ENCODE measurements around the gene GJD4. TPM values are rescaled to one million over a fixed set of nuclear protein-coding genes. Genes with fewer than 3 reads are reported as not detected.

Gene GJD4
- total RNA-seq, 3 donors from 2014 or later, result not detected

GRCh38 chr10:35562427-35562826 lies 42.7 kb upstream of the GJD4 start:
- ATAC-seq (no peak), DNase-seq (no peak)
- Histone ChIP-seq H3K9me3 (no peaks in the 10 kb centered on the region), H3K4me3 (no peak overlapping the region), H3K36me3 (ENCODE audit: low read depth) (no peaks in the 10 kb centered on the region), H3K4me1 (ENCODE audit: low read depth) (no peaks in the 10 kb centered on the region)
- intact Hi-C loops (cut with DNase I, micrococcal nuclease), result no loop called here
- TF ChIP-seq CTCF (IDR thresholded peaks at IDR 0.05), result no peak

- Histone ChIP-seq H3K36me3 (ENCODE audit: low read depth) (no peaks in the 10 kb centered on the region), H3K9me3 (no peaks in the 10 kb centered on the region), H3K4me1 (ENCODE audit: low read depth) (no peaks in the 10 kb centered on the region), H3K4me3 (no peak overlapping the region)
- DNase-seq, result peak in 2 of 3 donors; percentile 51 to 55
- intact Hi-C loops (cut with DNase I, micrococcal nuclease), result no loop called here
- TF ChIP-seq CTCF (IDR thresholded peaks at IDR 0.05), result peak; percentile 94
- ATAC-seq, result peak; percentile 86
Observed at GRCh38 chr10:35563261-35563891, 41.8 kb upstream of the GJD4 start.

- DNase-seq (peak in 1 of 3 donors; percentile 21), ATAC-seq (peak; percentile 42)
- TF ChIP-seq CTCF (IDR thresholded peaks at IDR 0.05), result no peak
- intact Hi-C loops (cut with DNase I, micrococcal nuclease), result no loop called here
- H3K9me3 ChIP-seq, result no peaks in the 10 kb centered on the region
- H3K4me3 ChIP-seq, result no peak overlapping the region
- H3K36me3 ChIP-seq (ENCODE audit: low read depth), result no peaks in the 10 kb centered on the region
- no peaks in the 10 kb centered on the region for H3K4me1 ChIP-seq (ENCODE audit: low read depth)
Observed at GRCh38 chr10:35564341-35564968, 40.7 kb upstream of the GJD4 start.

- no peaks in the 10 kb centered on the region for H3K36me3 ChIP-seq (ENCODE audit: low read depth)
- H3K4me1 ChIP-seq (ENCODE audit: low read depth), result no peaks in the 10 kb centered on the region
- DNase-seq, result no peak
- TF ChIP-seq CTCF (IDR thresholded peaks at IDR 0.05), result no peak
- no peaks in the 10 kb centered on the region for H3K9me3 ChIP-seq
- no peak for ATAC-seq
- intact Hi-C loops (cut with DNase I, micrococcal nuclease), result no loop called here
- no peak overlapping the region for H3K4me3 ChIP-seq
Observed at GRCh38 chr10:35565602-35566081, 39.5 kb upstream of the GJD4 start.

GRCh38 chr10:35567951-35568350 lies 37.2 kb upstream of the GJD4 start:
- DNase-seq (no peak), ATAC-seq (no peak)
- no peaks in the 10 kb centered on the region for H3K9me3 ChIP-seq
- H3K4me3 ChIP-seq, result no peak overlapping the region
- intact Hi-C loops (cut with DNase I, micrococcal nuclease), result no loop called here
- no peaks in the 10 kb centered on the region for H3K4me1 ChIP-seq (ENCODE audit: low read depth)
- no peaks in the 10 kb centered on the region for H3K36me3 ChIP-seq (ENCODE audit: low read depth)
- TF ChIP-seq CTCF (IDR thresholded peaks at IDR 0.05), result no peak
